ENCODE data around the gene FGF8. TPM values are rescaled to one million over a fixed set of nuclear protein-coding genes. Genes with fewer than 3 reads are reported as not detected.

FGF8 gene
- total RNA-seq, 1 experiment from 2014 or later = 14.3 TPM

DNA sequence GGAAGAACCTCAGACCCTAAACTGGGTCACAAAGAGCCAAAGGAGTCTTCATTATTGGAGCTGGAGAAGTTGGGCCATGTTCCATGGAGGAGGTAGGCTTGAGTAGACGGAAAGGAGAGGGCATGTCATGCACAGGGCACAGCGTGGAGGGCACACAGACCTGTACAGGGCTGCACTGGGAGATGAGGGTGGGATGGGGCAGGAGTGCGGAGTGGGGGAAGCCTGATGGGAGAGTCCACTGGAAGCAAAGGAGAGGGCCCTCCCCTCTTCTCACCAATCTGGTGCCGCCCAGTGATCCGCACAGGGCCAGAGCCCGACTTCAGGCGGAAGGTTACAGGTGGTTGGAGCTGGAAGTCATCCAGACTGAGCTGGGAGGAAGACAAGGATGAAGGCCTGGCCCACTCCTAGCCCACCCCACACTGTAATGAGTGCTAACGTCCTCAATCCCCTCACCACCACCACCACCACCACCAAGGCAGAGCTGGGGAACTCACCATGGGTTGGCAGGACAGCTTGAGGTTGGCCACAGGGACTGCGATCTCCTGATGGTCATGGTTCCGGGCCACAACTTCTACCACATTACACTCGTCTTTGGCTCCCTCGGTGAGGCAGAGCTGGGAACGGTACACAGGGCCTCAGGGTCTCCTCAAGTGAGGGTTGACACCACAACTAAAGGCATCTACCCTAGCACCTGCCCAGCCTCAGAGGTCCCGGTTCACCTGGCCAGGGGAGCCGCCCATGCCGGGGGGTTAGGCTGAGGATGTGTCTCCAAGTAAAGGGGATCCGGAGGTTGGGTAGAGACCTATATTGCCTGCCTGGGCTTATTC lies 6.3 kb upstream of the FGF8 start:
- H3K23me2 ChIP-seq (ENCODE audit: insufficient read length, low read depth, low read length, poor library complexity, severe bottlenecking) = peaks cover 26% of the 10 kb centered on the region

More for the DNA sequence above, 6.3 kb upstream of the FGF8 start:
- H3K79me1 ChIP-seq (ENCODE audit: insufficient read depth, low read depth, low read length, poor library complexity, severe bottlenecking) = no peaks in the 10 kb centered on the region
- H4K8ac ChIP-seq (replicated peaks; ENCODE audit: insufficient read length, low read depth, low read length) = no peak overlapping the region
- peaks cover 9 to 32% (median 20%) of the 10 kb centered on the region in 3 experiments for H3K36me3 Mint-ChIP-seq (ENCODE audit: insufficient read depth in 1 of 3, low read depth in 3 of 3)
- no peak overlapping the region for H3K18ac ChIP-seq (ENCODE audit: insufficient read length, low read depth, low read length)
- H3K4me1 Mint-ChIP-seq = peaks cover 40 to 58% of the 10 kb centered on the region in 2 experiments
- no peak overlapping the region for H3K4ac ChIP-seq (ENCODE audit: low read depth, low read length)
- WGBS (ENCODE audit: extremely low coverage, insufficient read length, low lambda C conversion rate) = no CpG with 5 or more reads among the region's 17 CpGs
- H3K27me3 ChIP-seq (ENCODE audit: insufficient read depth, low read length) = peaks cover 14% of the 10 kb centered on the region; the same call in 1 of the 2 replicates
- H2AK5ac ChIP-seq (ENCODE audit: insufficient read length, low read length) = no peak overlapping the region
- peaks cover 2% of the 10 kb centered on the region for H4K20me1 ChIP-seq (ENCODE audit: control insufficient read depth, insufficient read depth, insufficient read length)
- H3K23ac ChIP-seq (ENCODE audit: insufficient read length, low read depth, low read length) = no peak overlapping the region
- no peak overlapping the region for H2BK15ac ChIP-seq (ENCODE audit: low read depth, low read length)
- H3K27ac ChIP-seq (ENCODE audit: insufficient read length, low read depth, low read length) = no peak overlapping the region
- no peak overlapping the region for H3K56ac ChIP-seq (ENCODE audit: insufficient read length, low read depth, low read length)
- H4K91ac ChIP-seq (ENCODE audit: insufficient read length, low read depth, low read length) = no peak overlapping the region
- H2BK12ac ChIP-seq (ENCODE audit: insufficient read length, low read depth, low read length) = no peak overlapping the region
- no peak overlapping the region for H2BK5ac ChIP-seq (ENCODE audit: insufficient read length, low read length)
- H3K14ac ChIP-seq (ENCODE audit: insufficient read depth, low read length) = no peak overlapping the region; the same call in 1 of the 2 replicates
- TF ChIP-seq, protein P1, sequence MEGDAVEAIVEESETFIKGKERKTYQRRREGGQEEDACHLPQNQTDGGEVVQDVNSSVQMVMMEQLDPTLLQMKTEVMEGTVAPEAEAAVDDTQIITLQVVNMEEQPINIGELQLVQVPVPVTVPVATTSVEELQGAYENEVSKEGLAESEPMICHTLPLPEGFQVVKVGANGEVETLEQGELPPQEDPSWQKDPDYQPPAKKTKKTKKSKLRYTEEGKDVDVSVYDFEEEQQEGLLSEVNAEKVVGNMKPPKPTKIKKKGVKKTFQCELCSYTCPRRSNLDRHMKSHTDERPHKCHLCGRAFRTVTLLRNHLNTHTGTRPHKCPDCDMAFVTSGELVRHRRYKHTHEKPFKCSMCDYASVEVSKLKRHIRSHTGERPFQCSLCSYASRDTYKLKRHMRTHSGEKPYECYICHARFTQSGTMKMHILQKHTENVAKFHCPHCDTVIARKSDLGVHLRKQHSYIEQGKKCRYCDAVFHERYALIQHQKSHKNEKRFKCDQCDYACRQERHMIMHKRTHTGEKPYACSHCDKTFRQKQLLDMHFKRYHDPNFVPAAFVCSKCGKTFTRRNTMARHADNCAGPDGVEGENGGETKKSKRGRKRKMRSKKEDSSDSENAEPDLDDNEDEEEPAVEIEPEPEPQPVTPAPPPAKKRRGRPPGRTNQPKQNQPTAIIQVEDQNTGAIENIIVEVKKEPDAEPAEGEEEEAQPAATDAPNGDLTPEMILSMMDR (conservative IDR thresholded peaks at IDR 0.05) = no peak
- peak overlapping the region; percentile 100 for H3K4me3 Mint-ChIP-seq
- no peak overlapping the region for H2BK20ac ChIP-seq (ENCODE audit: low read depth, low read length, poor library complexity, severe bottlenecking)
- no peak overlapping the region for H2AFZ ChIP-seq (ENCODE audit: low read length)
- H3K9ac ChIP-seq (ENCODE audit: extremely low read depth, insufficient read length, low read length) = peak overlapping the region; percentile 78
- peak; percentile 32 for DNase-seq
- no peak overlapping the region for H3T11ph ChIP-seq (ENCODE audit: low read length)
- no peaks in the 10 kb centered on the region; a peak in 1 of 5 replicates for H3K9me3 Mint-ChIP-seq
- peaks cover 22% of the 10 kb centered on the region for H3K27me3 Mint-ChIP-seq (ENCODE audit: low read depth)
- H3K27ac Mint-ChIP-seq = peak overlapping the region in 1 of 3 experiments; percentile 99; a peak in 3 of 7 replicates
- peak overlapping the region; percentile 98 for H3K4me2 ChIP-seq (ENCODE audit: insufficient read depth, insufficient read length, low read length)
- H3K79me2 ChIP-seq (ENCODE audit: insufficient read depth, low read length) = peaks cover 2% of the 10 kb centered on the region; the same call in 1 of the 2 replicates
- peaks cover 5% of the 10 kb centered on the region; the same call in 1 of the 2 replicates for H3K4me1 ChIP-seq (ENCODE audit: insufficient read depth, low read length)
- no peak overlapping the region for H2BK120ac ChIP-seq (ENCODE audit: low read depth, low read length, poor library complexity, severe bottlenecking)
- H3K9me3 ChIP-seq (ENCODE audit: control insufficient read depth, low read depth, low read length) = no peaks in the 10 kb centered on the region
- no peak overlapping the region for H4K5ac ChIP-seq (ENCODE audit: insufficient read length, low read depth, low read length)
